ENCODE data around the gene CDKL1. TPM values are rescaled to one million over a fixed set of nuclear protein-coding genes. Genes with fewer than 3 reads are reported as not detected.

The CDKL1 gene
- total and polyA plus RNA-seq, 3 experiments from 2014 or later, result 4.8 to 6.7 (median 5.8) TPM

Other genes starting within 250 kb of the CDKL1 start
- gene SOS2, start 165.3 kb downstream of the CDKL1 start, total RNA-seq, result 10 to 100 TPM; 18.4 to 20.2 TPM
- 16.5 TPM for gene SOS2, start 165.3 kb downstream of the CDKL1 start, polyA plus RNA-seq
- gene L2HGDH, start 84.7 kb downstream of the CDKL1 start, total RNA-seq, result 10 to 100 TPM; 19.7 to 20.0 TPM
- gene L2HGDH, start 84.7 kb downstream of the CDKL1 start, polyA plus RNA-seq, result 3.6 TPM
- gene DMAC2L, start 84.6 kb downstream of the CDKL1 start, total RNA-seq, result 10 to 100 TPM; 14.3 to 14.7 TPM
- 17.9 TPM for gene DMAC2L, start 84.6 kb downstream of the CDKL1 start, polyA plus RNA-seq
- 10 to 100 TPM; 35.2 to 36.4 TPM for gene MAP4K5, start 135.7 kb upstream of the CDKL1 start, total RNA-seq
- gene MAP4K5, start 135.7 kb upstream of the CDKL1 start, polyA plus RNA-seq, result 26.1 TPM
- gene ATL1, start 163.3 kb upstream of the CDKL1 start, total RNA-seq, result 1 to 10 TPM in 1 of 2 experiments, under 1 TPM in 1; 0.81 to 1.3 TPM
- 2.4 TPM for gene ATL1, start 163.3 kb upstream of the CDKL1 start, polyA plus RNA-seq